NOMO-1 treated with dmso at 0.1 percent for 144 hours (cell line): ENCODE data around the gene CD8A.

Experiments
- DNase-seq: peaks from one replicate; lab custom pipeline; 2025; ENCODE audit not compliant: unreplicated experiment; lab: John Stamatoyannopoulos, UW

The CD8A gene

GRCh38 chr2:86781363-86781762, 9.3 kb downstream of the CD8A start:
- no peak for DNase-seq

GRCh38 chr2:86779971-86780370, 10.7 kb downstream of the CD8A start:
- no peak for DNase-seq

- DNase-seq, result no peak
Measured at GRCh38 chr2:86778957-86779356, 11.8 kb downstream of the CD8A start.

GRCh38 chr2:86776532-86776931, 14.2 kb downstream of the CD8A start:
- DNase-seq, result no peak

- DNase-seq, result no peak
Measured at GRCh38 chr2:86775338-86775737, 15.4 kb downstream of the CD8A start.

GRCh38 chr2:86774862-86775261, 15.9 kb downstream of the CD8A start:
- no peak for DNase-seq

GRCh38 chr2:86772611-86773010, 18.1 kb downstream of the CD8A start:
- no peak for DNase-seq

- no peak for DNase-seq
Measured at GRCh38 chr2:86770816-86771301, 19.9 kb downstream of the CD8A start.

- DNase-seq, result no peak
Measured at GRCh38 chr2:86769838-86770237, 20.9 kb downstream of the CD8A start.

- no peak for DNase-seq
Measured at GRCh38 chr2:86768189-86768949, 22.3 kb downstream of the CD8A start.

- DNase-seq, result no peak
Measured at GRCh38 chr2:86765310-86765695, 25.4 kb downstream of the CD8A start.

GRCh38 chr2:86764661-86765309, 25.9 kb downstream of the CD8A start:
- no peak for DNase-seq

GRCh38 chr2:86760371-86760770, 30.3 kb downstream of the CD8A start:
- DNase-seq, result no peak

- no peak for DNase-seq
Measured at GRCh38 chr2:86758405-86758804, 32.3 kb downstream of the CD8A start.

GRCh38 chr2:86753606-86754005, 37.1 kb downstream of the CD8A start:
- no peak for DNase-seq

- DNase-seq, result no peak
Measured at GRCh38 chr2:86752934-86753333, 37.8 kb downstream of the CD8A start.

GRCh38 chr2:86751778-86752177, 38.9 kb downstream of the CD8A start:
- no peak for DNase-seq

GRCh38 chr2:86750240-86750839, 40.4 kb downstream of the CD8A start:
- no peak for DNase-seq

GRCh38 chr2:86747711-86748639, 42.7 kb downstream of the CD8A start:
- no peak for DNase-seq

GRCh38 chr2:86746939-86747338, 43.8 kb downstream of the CD8A start:
- DNase-seq, result no peak

- DNase-seq, result no peak
Measured at GRCh38 chr2:86744152-86744551, 46.6 kb downstream of the CD8A start.
